ENCODE data around the gene SLC22A3. TPM values are rescaled to one million over a fixed set of nuclear protein-coding genes. Genes with fewer than 3 reads are reported as not detected.

The SLC22A3 gene
- total RNA-seq, 1 experiment from 2014 or later: 8.1 TPM

- intact Hi-C loops (cut with micrococcal nuclease; ENCODE audit: unreplicated experiment): no loop called here
- H3K27me3 Mint-ChIP-seq (ENCODE audit: unreplicated experiment): no peaks in the 10 kb centered on the region
- H3K36me3 Mint-ChIP-seq (ENCODE audit: insufficient read depth, unreplicated experiment): peaks cover 12% of the 10 kb centered on the region
- no TSS peak for BruUV-seq (replicated peaks)
- H3K4me1 Mint-ChIP-seq (ENCODE audit: low read depth, unreplicated experiment): peaks cover 8% of the 10 kb centered on the region
- TF ChIP-seq CTCF (IDR thresholded peaks at IDR 0.05; ENCODE audit: unreplicated experiment): no peak
- H3K4me3 Mint-ChIP-seq (ENCODE audit: low read depth, unreplicated experiment): no peak overlapping the region
- CTCF ChIA-PET: no interaction called here
- DNase-seq: no peak
- H3K27ac Mint-ChIP-seq (ENCODE audit: unreplicated experiment): no peak overlapping the region
- no peaks in the 10 kb centered on the region for H3K9me3 Mint-ChIP-seq (ENCODE audit: low read depth, unreplicated experiment)
These were observed 72.2 kb downstream of the SLC22A3 start for GRCh38 chr6:160420253-160420968.

- Mint-ChIP-seq H3K27me3 (ENCODE audit: unreplicated experiment) (no peaks in the 10 kb centered on the region), H3K36me3 (ENCODE audit: insufficient read depth, unreplicated experiment) (peaks cover 12% of the 10 kb centered on the region), H3K27ac (ENCODE audit: unreplicated experiment) (no peak overlapping the region), H3K4me3 (ENCODE audit: low read depth, unreplicated experiment) (no peak overlapping the region), H3K4me1 (ENCODE audit: low read depth, unreplicated experiment) (peaks cover 8% of the 10 kb centered on the region), H3K9me3 (ENCODE audit: low read depth, unreplicated experiment) (no peaks in the 10 kb centered on the region)
- intact Hi-C loops (cut with micrococcal nuclease; ENCODE audit: unreplicated experiment): no loop called here
- no peak for DNase-seq
- CTCF ChIA-PET: no interaction called here
- TF ChIP-seq CTCF (IDR thresholded peaks at IDR 0.05; ENCODE audit: unreplicated experiment): no peak
- BruUV-seq (replicated peaks): no TSS peak
These were observed 72.9 kb downstream of the SLC22A3 start for GRCh38 chr6:160420969-160421556.

- H3K4me1 Mint-ChIP-seq (ENCODE audit: low read depth, unreplicated experiment): peaks cover 8% of the 10 kb centered on the region
- no peak for DNase-seq
- no TSS peak for BruUV-seq (replicated peaks)
- no peak for TF ChIP-seq CTCF (IDR thresholded peaks at IDR 0.05; ENCODE audit: unreplicated experiment)
- intact Hi-C loops (cut with micrococcal nuclease; ENCODE audit: unreplicated experiment): no loop called here
- CTCF ChIA-PET: no interaction called here
- no peak overlapping the region for H3K27ac Mint-ChIP-seq (ENCODE audit: unreplicated experiment)
- H3K36me3 Mint-ChIP-seq (ENCODE audit: insufficient read depth, unreplicated experiment): peaks cover 12% of the 10 kb centered on the region
- H3K4me3 Mint-ChIP-seq (ENCODE audit: low read depth, unreplicated experiment): no peak overlapping the region
- H3K27me3 Mint-ChIP-seq (ENCODE audit: unreplicated experiment): no peaks in the 10 kb centered on the region
- H3K9me3 Mint-ChIP-seq (ENCODE audit: low read depth, unreplicated experiment): no peaks in the 10 kb centered on the region
These were observed 73.7 kb downstream of the SLC22A3 start for GRCh38 chr6:160421854-160422253.

GRCh38 chr6:160424256-160424655, 76.1 kb downstream of the SLC22A3 start:
- DNase-seq: no peak
- H3K27ac Mint-ChIP-seq (ENCODE audit: unreplicated experiment): no peak overlapping the region
- no peaks in the 10 kb centered on the region for H3K27me3 Mint-ChIP-seq (ENCODE audit: unreplicated experiment)
- H3K4me3 Mint-ChIP-seq (ENCODE audit: low read depth, unreplicated experiment): no peak overlapping the region
- no peaks in the 10 kb centered on the region for H3K9me3 Mint-ChIP-seq (ENCODE audit: low read depth, unreplicated experiment)
- peaks cover 8% of the 10 kb centered on the region for H3K4me1 Mint-ChIP-seq (ENCODE audit: low read depth, unreplicated experiment)
- peaks cover 12% of the 10 kb centered on the region for H3K36me3 Mint-ChIP-seq (ENCODE audit: insufficient read depth, unreplicated experiment)
- no TSS peak for BruUV-seq (replicated peaks)
- intact Hi-C loops (cut with micrococcal nuclease; ENCODE audit: unreplicated experiment): no loop called here
- CTCF ChIA-PET: no interaction called here
- TF ChIP-seq CTCF (IDR thresholded peaks at IDR 0.05; ENCODE audit: unreplicated experiment): no peak
